ENCODE measurements around the gene FOXK1. TPM values are rescaled to one million over a fixed set of nuclear protein-coding genes. Genes with fewer than 3 reads are reported as not detected.

Gene FOXK1
- total RNA-seq, 2 experiments from 2014 or later = 67.8 to 68.1 TPM

GRCh38 chr7:4758791-4759190 lies 76.7 kb downstream of the FOXK1 start:
- H3K4me3 ChIP-seq (ENCODE audit: low read length) = no peak overlapping the region
- H3K27me3 ChIP-seq (ENCODE audit: control insufficient read depth in 1 of 2, insufficient read depth in 2 of 2, low read length in 2 of 2) = no peaks in the 10 kb centered on the region
- DNase-seq (no peak), ATAC-seq (ENCODE audit: poor library complexity) (no peak)
- Mint-ChIP-seq H3K9me3 (no peaks in the 10 kb centered on the region), H3K4me1 (ENCODE audit: low read depth) (peaks cover 2% of the 10 kb centered on the region), H3K27ac (no peak overlapping the region), H3K36me3 (ENCODE audit: low read depth) (peaks cover 63% of the 10 kb centered on the region), H3K27me3 (no peaks in the 10 kb centered on the region), H3K4me3 (no peak overlapping the region)
- intact Hi-C loops (cut with DNase I, micrococcal nuclease) = no loop called here
- ChIA-PET CTCF (interaction anchor here (1.3 kb wide), 1 partner anchor 17 kb away, joined by 3 read pairs; the partner anchor contains the start of gene AP5Z1), POLR2A (interaction anchor here (0.5 to 1.0 kb wide), 2 partner anchors 17 to 712 kb away, joined by 3 read pairs; partner anchors contain the start of gene AP5Z1)
- no peak overlapping the region for H3K27ac ChIP-seq (ENCODE audit: low read depth in 1 of 2, low read length in 2 of 2)
- H3K36me3 ChIP-seq (ENCODE audit: insufficient read depth, low read length) = peaks cover 90% of the 10 kb centered on the region
- H3K4me1 ChIP-seq (ENCODE audit: insufficient read depth, low read length) = peaks cover 7% of the 10 kb centered on the region
- H3K9me3 ChIP-seq (ENCODE audit: control insufficient read depth in 1 of 2, insufficient read depth in 1 of 2, low read length in 2 of 2) = no peaks in the 10 kb centered on the region
- no peak for TF ChIP-seq CTCF (IDR thresholded peaks at IDR 0.05)

GRCh38 chr7:4759211-4759610 lies 77.1 kb downstream of the FOXK1 start:
- ChIA-PET CTCF (interaction anchor here (1.3 kb wide), 1 partner anchor 16 kb away, joined by 3 read pairs; the partner anchor contains the start of gene AP5Z1), POLR2A (no interaction called here)
- H3K27ac ChIP-seq (ENCODE audit: low read depth in 1 of 2, low read length in 2 of 2) = no peak overlapping the region
- peaks cover 92% of the 10 kb centered on the region for H3K36me3 ChIP-seq (ENCODE audit: insufficient read depth, low read length)
- no peak for TF ChIP-seq CTCF (IDR thresholded peaks at IDR 0.05)
- H3K27ac Mint-ChIP-seq = no peak overlapping the region
- no peaks in the 10 kb centered on the region for H3K9me3 Mint-ChIP-seq
- peaks cover 59% of the 10 kb centered on the region for H3K36me3 Mint-ChIP-seq (ENCODE audit: low read depth)
- peaks cover 2% of the 10 kb centered on the region for H3K4me1 ChIP-seq (ENCODE audit: insufficient read depth, low read length)
- DNase-seq (no peak), ATAC-seq (ENCODE audit: poor library complexity) (no peak)
- no peaks in the 10 kb centered on the region for H3K4me1 Mint-ChIP-seq (ENCODE audit: low read depth)
- no peaks in the 10 kb centered on the region for H3K27me3 Mint-ChIP-seq
- intact Hi-C loops (cut with DNase I, micrococcal nuclease) = no loop called here
- H3K4me3 ChIP-seq (ENCODE audit: low read length) = no peak overlapping the region
- H3K9me3 ChIP-seq (ENCODE audit: control insufficient read depth in 1 of 2, insufficient read depth in 1 of 2, low read length in 2 of 2) = no peaks in the 10 kb centered on the region
- H3K4me3 Mint-ChIP-seq = no peak overlapping the region
- no peaks in the 10 kb centered on the region for H3K27me3 ChIP-seq (ENCODE audit: control insufficient read depth in 1 of 2, insufficient read depth in 2 of 2, low read length in 2 of 2)

- Mint-ChIP-seq H3K27me3 (no peaks in the 10 kb centered on the region), H3K4me3 (no peak overlapping the region), H3K27ac (no peak overlapping the region), H3K4me1 (ENCODE audit: low read depth) (no peaks in the 10 kb centered on the region), H3K36me3 (ENCODE audit: low read depth) (peaks cover 45% of the 10 kb centered on the region), H3K9me3 (no peaks in the 10 kb centered on the region)
- no peak overlapping the region for H3K4me3 ChIP-seq (ENCODE audit: low read length)
- H3K27me3 ChIP-seq (ENCODE audit: control insufficient read depth in 1 of 2, insufficient read depth in 2 of 2, low read length in 2 of 2) = no peaks in the 10 kb centered on the region
- H3K36me3 ChIP-seq (ENCODE audit: insufficient read depth, low read length) = peaks cover 79% of the 10 kb centered on the region
- H3K27ac ChIP-seq (ENCODE audit: low read depth in 1 of 2, low read length in 2 of 2) = no peak overlapping the region
- ChIA-PET CTCF (no interaction called here), POLR2A (interaction anchor here (1.0 kb wide), 1 partner anchor 14 kb away, joined by 3 read pairs; the partner anchor contains the start of gene AP5Z1)
- ATAC-seq (ENCODE audit: poor library complexity) (no peak), DNase-seq (no peak)
- TF ChIP-seq CTCF (IDR thresholded peaks at IDR 0.05) = no peak
- H3K9me3 ChIP-seq (ENCODE audit: control insufficient read depth in 1 of 2, insufficient read depth in 1 of 2, low read length in 2 of 2) = no peaks in the 10 kb centered on the region
- no peaks in the 10 kb centered on the region for H3K4me1 ChIP-seq (ENCODE audit: insufficient read depth, low read length)
- intact Hi-C loops (cut with DNase I, micrococcal nuclease) = no loop called here
Observed at GRCh38 chr7:4760952-4761351, 78.9 kb downstream of the FOXK1 start.

Data from CD4-positive, alpha-beta T cell (primary cell).